COR-L47 (cell line): Measurements from ENCODE around the gene PMS1.
"Not testable (repeated sequence)": the region's sequence is repeated elsewhere in the genome, so short reads cannot be mapped to it uniquely, and the experiment has no call there.

Source experiments
- DNase-seq: peaks from one replicate; lab custom pipeline; 2025; lab: John Stamatoyannopoulos, UW

PMS1 gene

GRCh38 chr2:189865826-189866225 lies 81.6 kb downstream of the PMS1 start:
- no peak for DNase-seq

DNA sequence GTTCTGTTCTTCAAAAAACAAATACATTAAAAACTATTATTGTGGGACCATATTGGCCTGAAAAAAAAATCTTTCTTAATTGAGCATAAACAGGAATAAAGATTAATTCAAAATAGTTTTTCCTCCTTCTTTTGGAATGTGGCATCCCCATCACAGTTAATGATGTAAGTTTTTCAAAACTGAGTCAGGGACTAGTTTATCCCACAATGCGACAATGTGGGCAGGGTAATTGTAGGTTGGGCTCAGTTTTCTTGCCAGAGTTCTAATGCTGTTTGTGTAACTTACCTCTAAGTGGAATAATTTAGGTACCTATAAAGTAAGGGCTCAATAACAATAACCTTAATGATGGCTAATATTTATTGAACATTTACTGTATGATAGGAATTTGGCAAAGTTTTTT lies 82.0 kb downstream of the PMS1 start:
- no peak for DNase-seq

DNA sequence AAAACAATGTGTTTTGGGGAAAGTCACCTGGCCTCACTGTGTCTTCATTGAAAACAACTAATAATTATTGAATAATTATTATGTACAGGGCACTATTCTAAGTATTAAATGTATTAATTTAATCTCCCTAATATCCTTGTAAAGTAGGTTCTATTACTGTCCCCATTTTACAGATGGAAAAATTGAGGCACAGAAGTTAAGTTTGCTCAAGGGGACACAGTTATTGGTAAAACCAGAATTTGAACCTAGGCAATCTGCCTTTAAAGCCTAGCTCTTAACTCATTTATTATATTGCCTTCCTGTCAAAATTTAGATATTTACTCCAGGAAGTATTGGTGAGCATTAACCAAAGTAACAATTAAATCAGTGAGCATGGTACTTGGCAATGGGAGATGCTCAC lies 84.6 kb downstream of the PMS1 start:
- DNase-seq, result no peak

DNA sequence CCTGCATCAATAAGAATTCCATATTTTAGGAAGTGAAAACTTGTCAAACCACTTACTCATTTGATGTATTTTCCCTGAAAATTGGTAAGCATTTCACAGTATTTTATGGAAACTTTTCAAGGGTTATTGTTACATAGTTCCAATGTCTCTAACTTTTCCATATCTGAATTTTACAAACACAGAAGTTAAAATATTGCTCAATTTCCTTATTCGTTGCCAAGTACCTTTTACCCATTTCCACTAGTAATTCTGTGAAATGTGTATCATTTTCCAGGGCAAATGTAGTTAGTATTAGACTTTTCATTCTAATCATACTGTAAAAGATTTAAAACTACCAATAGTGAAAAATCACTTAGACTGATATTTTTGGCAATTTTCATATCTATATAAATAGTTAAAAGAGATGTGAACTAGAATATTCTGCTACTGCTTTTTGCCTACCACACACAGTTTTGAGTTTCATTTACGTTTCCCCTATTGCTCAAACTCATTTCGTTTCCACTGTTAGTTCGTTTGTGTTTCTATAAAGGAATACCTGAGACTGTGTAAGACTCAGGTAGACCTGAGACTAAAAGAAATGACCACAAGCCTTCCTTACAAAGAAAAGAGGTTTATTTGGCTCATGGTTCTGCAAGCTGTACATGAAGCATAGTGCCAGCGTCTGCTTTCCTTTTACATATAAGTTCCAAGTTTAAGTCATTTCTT lies 86.3 kb downstream of the PMS1 start:
- no peak for DNase-seq

- no peak for DNase-seq
Measured at GRCh38 chr2:189873696-189874095, 89.4 kb downstream of the PMS1 start.

DNA sequence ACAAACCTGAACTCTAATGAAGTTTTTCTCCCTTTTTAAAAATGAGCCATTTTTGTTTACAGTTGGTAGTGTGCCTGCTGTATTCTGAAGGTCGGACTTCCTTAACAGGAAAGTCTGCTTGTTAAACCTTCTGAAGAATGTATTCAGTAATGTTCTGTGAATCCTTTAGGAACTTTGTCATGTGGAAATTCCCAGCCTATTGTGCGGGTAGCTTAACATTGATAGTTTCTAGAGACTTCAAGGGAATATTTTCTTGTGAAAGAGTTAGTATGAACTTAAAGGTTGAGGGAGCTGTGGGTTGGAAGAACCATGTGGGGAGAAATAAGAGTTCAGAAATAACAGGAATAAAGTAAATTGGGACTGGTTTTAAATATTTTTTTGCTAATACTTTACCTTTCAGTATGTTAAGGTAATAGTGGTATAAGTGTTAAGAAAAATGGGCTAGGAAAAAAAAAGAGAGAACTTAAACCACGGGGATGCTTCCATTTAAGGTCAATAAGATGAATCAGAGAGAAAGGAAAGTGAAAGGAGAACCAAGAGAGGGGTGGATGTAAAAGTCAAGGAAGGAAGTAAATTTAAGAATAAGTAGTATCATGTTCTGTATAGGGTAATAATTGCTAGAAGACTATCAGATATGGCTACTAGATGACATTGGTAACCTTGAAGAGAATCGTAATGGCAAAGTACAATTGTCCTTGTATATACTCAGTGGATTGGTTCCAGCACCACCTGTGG lies 90.5 kb downstream of the PMS1 start:
- no peak for DNase-seq

DNA sequence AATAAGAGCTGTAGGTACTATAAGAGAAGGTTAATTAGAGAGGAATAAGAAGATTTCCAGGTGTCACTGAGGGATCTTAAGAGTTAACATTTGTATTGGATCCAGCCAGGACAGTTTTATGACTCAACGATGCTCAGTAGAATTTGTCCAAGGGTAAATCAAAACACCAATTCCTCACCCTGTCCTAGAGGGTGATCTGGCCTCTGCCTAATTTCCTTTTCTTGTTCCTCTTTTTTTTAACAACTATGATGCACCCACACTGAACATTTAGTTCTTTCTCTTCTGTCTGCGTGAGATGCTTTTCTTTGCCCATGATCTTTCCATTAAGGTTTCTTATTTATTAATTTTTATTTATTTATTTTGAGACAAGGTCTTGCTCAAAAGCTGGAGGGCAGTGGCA lies 92.0 kb downstream of the PMS1 start:
- DNase-seq, result no peak

GRCh38 chr2:189879716-189880081 lies 95.4 kb downstream of the PMS1 start:
- no peak for DNase-seq

- DNase-seq, result no peak
Measured at GRCh38 chr2:189880429-189880828, 96.2 kb downstream of the PMS1 start.

- DNase-seq, result no peak
Measured at GRCh38 chr2:189880832-189881492, 96.7 kb downstream of the PMS1 start.

DNA sequence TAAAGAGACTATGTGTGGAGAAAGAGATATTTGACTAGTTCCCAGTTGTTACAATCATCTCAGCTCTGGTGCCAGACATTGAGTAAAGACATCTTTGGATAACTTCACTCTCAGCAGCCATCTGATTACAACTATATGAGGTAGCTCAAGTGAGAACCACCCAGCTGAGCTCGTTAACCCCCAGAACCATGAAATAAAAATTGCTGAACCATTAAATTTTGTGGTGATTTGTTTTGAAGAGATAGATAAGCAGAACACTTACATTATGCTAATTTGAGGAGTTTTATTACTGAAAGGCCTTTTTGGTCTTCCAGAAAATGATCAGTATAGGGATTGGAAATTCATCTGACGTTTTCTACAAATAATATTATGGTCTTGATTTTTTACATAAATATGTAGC lies 101.1 kb downstream of the PMS1 start:
- no peak for DNase-seq

DNA sequence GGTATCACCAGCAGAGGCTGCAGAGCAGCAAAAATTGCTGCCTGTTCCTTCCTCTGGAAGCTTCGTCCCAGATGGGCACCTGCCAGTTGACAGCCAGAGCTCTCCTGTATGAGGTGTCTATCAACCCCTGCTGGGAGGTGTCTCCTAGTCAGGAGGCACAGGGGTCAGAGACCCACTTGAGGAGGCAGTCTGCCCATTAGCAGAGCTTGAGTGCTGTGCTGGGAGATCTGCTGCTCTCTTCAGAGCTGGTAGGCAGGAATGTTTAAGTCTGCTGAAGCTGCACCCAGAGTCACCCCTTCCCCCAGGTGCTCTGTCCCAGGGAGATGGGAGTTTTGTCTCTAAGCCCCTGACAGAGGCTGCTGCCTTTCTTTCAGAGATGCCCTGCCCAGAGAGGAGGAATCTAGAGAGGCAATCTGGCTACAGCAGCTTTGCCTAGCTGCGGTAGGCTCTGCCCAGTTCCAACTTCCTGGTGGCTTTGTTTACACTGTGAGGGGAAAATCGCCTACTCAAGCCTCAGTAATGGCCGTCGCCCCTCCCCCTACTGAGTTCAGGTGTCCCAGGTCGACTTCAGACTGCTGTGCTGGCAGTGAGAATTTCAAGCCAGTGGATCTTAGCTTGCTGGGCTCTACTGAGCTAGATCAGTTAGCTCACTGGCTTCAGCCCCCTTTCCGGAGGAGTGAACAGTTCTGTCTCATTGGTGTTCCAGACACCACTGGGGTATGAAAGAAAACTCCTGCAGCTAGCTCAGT lies 108.5 kb downstream of the PMS1 start:
- DNase-seq, result not testable (repeated sequence)

DNA sequence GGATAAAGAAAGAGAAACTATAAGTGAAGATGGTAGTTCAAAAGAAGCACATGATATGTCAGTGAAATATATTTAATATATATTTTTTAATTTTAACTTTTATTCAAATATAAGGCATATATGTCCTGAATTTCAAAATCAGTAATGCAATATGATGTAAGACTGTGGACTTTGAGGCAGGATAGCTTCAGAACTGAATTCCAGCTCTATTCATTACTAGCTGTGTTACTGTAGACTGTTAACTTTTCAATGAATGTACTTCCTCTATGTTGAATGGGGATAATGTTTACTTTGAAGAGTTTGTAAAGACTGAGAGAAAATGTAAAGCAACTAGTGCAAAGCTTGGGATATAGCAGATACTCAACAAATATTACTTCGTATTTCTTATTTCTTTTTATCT lies 112.6 kb downstream of the PMS1 start:
- DNase-seq, result no peak

- no peak for DNase-seq
Measured at GRCh38 chr2:189899101-189899500, 114.9 kb downstream of the PMS1 start.

- DNase-seq, result no peak
Measured at GRCh38 chr2:189900726-189901125, 116.5 kb downstream of the PMS1 start.

- DNase-seq, result no peak
Measured at GRCh38 chr2:189901664-189902063, 117.4 kb downstream of the PMS1 start.

DNA sequence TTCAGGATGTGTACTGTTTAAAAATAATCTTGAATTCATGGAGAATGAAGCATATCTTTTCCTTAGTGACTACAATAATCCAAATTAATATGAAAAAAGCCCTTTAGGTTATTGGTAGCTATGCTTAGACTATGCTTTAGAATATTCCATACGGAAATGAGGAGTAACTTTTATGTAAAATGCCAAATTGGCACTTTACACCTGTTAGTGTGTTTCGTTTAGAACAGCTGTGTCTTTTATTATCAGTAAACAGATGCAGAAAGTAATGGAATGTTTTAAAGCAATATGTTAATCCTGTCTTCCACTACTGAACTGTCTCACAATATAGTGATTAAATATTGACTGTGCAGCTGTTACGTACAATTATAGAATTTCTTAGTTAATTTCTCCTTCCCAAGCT lies 129.6 kb downstream of the PMS1 start:
- DNase-seq, result no peak

GRCh38 chr2:189916651-189917050 lies 132.4 kb downstream of the PMS1 start:
- no peak for DNase-seq
